HEK293T (cell line): ENCODE data around the gene TBC1D19.

ENCODE experiments used
- BHLHE40 ChIP-seq: fragments of 450-650 bp; IDR thresholded peaks from 2 replicates; pipeline ENCODE4 v1.6.1; 2016; ENCODE audit warnings: mild to moderate bottlenecking, moderate library complexity, borderline replicate concordance
- ELF4 ChIP-seq: fragments of 450-650 bp; IDR thresholded peaks from 2 replicates; pipeline ENCODE4 v1.6.1; 2017; ENCODE audit warnings: antibody characterized with exemption
- FOXA1 ChIP-seq: fragments of 450-650 bp; IDR thresholded peaks from 2 replicates; pipeline ENCODE4 v1.6.1; 2016; ENCODE audit warnings: mild to moderate bottlenecking
- SP1 ChIP-seq: fragments of 450-650 bp; IDR thresholded peaks from 2 replicates; pipeline ENCODE4 v1.6.1; 2017
- SUZ12 ChIP-seq: fragments of 450-650 bp; IDR thresholded peaks from 2 replicates; pipeline ENCODE4 v1.6.1; 2016; ENCODE audit warnings: mild to moderate bottlenecking

GRCh38 chr4:26566133-26566532, 17.8 kb upstream of the TBC1D19 start:
- TF ChIP-seq BHLHE40 (no peak), SP1 (no peak), FOXA1 (no peak), ELF4 (no peak), SUZ12 (no peak)
